Measurements from ENCODE around the gene EFCAB8.

Gene EFCAB8

GRCh38 chr20:32906871-32907495 lies 48.3 kb downstream of the EFCAB8 start:
- H3K4me3 ChIP-seq (IDR thresholded peaks at IDR 0.05; ENCODE audit: insufficient read depth, low read depth, low read length) = no peak overlapping the region
- H3K9ac ChIP-seq = no peak overlapping the region
- no peaks in the 10 kb centered on the region for H3K4me1 ChIP-seq (ENCODE audit: low read depth, poor library complexity, severe bottlenecking)
- TF ChIP-seq, protein P1, sequence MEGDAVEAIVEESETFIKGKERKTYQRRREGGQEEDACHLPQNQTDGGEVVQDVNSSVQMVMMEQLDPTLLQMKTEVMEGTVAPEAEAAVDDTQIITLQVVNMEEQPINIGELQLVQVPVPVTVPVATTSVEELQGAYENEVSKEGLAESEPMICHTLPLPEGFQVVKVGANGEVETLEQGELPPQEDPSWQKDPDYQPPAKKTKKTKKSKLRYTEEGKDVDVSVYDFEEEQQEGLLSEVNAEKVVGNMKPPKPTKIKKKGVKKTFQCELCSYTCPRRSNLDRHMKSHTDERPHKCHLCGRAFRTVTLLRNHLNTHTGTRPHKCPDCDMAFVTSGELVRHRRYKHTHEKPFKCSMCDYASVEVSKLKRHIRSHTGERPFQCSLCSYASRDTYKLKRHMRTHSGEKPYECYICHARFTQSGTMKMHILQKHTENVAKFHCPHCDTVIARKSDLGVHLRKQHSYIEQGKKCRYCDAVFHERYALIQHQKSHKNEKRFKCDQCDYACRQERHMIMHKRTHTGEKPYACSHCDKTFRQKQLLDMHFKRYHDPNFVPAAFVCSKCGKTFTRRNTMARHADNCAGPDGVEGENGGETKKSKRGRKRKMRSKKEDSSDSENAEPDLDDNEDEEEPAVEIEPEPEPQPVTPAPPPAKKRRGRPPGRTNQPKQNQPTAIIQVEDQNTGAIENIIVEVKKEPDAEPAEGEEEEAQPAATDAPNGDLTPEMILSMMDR (conservative IDR thresholded peaks at IDR 0.05; ENCODE audit: low read depth, low read length) = no peak
- no peak overlapping the region for H3K27ac ChIP-seq
- H3K4me2 ChIP-seq = no peak overlapping the region
- H2AFZ ChIP-seq (ENCODE audit: low read depth) = no peak overlapping the region
- H3K27me3 ChIP-seq (ENCODE audit: insufficient read depth, low read depth) = no peaks in the 10 kb centered on the region
- no peaks in the 10 kb centered on the region for H4K20me1 ChIP-seq (ENCODE audit: insufficient read depth)
- no peaks in the 10 kb centered on the region for H3K36me3 ChIP-seq (ENCODE audit: insufficient read depth)
- no peaks in the 10 kb centered on the region for H3K79me2 ChIP-seq (ENCODE audit: insufficient read depth, low read depth)

DNA sequence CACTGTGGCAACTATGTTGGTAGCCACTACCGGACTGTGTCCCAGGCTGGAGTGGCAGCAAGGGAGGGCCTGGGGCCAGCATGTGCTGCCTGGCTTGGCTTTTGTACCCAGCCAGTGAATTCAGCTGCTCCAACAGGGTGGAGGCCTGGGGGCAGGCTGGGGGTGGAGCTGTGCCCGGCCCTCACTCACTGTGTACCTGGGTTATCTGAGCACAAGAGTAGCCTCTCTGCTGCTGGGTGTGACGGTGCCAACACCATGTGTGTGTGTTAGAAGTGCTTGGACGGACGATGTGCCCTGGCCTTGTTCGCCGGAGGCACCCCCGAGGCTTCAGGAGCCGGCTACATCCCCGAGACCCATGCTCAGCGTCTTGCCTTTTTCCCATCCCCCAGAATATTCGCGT lies 49.2 kb downstream of the EFCAB8 start:
- H3K27me3 ChIP-seq (ENCODE audit: insufficient read depth, low read depth) = no peaks in the 10 kb centered on the region
- no peaks in the 10 kb centered on the region for H3K4me1 ChIP-seq (ENCODE audit: low read depth, poor library complexity, severe bottlenecking)
- H3K4me3 ChIP-seq (IDR thresholded peaks at IDR 0.05; ENCODE audit: insufficient read depth, low read depth, low read length) = no peak overlapping the region
- H3K79me2 ChIP-seq (ENCODE audit: insufficient read depth, low read depth) = no peaks in the 10 kb centered on the region
- no peaks in the 10 kb centered on the region for H4K20me1 ChIP-seq (ENCODE audit: insufficient read depth)
- H3K9ac ChIP-seq = no peak overlapping the region
- H2AFZ ChIP-seq (ENCODE audit: low read depth) = no peak overlapping the region
- H3K27ac ChIP-seq = no peak overlapping the region
- TF ChIP-seq, protein P1 (conservative IDR thresholded peaks at IDR 0.05; ENCODE audit: low read depth, low read length) = no peak
- no peaks in the 10 kb centered on the region for H3K36me3 ChIP-seq (ENCODE audit: insufficient read depth)
- H3K4me2 ChIP-seq = no peak overlapping the region

DNA sequence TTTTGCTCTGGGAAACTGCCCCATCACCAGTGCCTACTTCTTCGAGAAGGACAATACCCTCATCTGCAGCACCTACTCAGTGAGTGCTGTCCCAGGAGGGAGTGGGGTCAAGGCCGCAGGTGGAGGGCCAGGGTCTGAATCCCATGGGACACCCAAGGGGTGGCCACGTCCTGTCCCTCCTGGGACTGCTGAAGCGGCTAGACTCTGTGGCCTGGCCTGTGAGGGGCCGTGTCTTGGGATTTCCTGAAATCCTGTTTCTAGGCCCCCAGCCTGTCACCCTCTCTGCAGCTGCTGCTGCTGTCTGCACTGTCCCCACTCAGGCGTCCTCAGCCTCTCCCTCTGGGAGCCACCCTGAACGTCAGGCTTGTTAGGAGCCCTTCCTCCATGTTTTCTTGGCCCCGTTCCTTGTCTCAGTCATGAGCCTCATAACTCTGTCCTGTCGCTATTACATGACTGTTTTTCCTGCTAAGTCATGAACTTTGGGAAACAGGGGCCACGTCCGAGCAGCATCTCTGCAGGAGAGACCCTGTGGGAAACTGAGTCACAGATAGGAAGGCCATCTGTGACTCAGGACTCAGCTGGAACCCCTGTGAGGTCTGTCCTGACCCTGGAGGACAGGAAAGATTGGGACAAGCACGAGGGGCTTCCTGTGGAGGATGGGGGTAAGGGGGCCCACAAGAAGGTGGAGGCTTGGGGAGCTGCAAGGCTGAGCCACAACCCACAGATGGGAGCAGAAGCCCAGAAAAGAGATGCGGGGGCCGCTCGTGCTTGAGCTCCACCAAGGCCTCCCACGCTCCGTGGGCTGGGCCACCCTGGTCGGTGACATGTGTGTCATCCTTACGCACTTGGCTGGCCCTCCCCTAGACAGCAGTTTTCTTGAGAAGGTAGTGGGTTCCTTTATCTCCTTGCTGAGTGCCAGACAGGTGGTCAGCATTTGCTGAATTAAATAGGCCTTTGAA lies 49.9 kb downstream of the EFCAB8 start:
- no peak overlapping the region for H3K4me2 ChIP-seq
- no peaks in the 10 kb centered on the region for H3K79me2 ChIP-seq (ENCODE audit: insufficient read depth, low read depth)
- no peak overlapping the region for H3K4me3 ChIP-seq (IDR thresholded peaks at IDR 0.05; ENCODE audit: insufficient read depth, low read depth, low read length)
- no peaks in the 10 kb centered on the region for H4K20me1 ChIP-seq (ENCODE audit: insufficient read depth)
- H3K9ac ChIP-seq = no peak overlapping the region
- no peaks in the 10 kb centered on the region for H3K4me1 ChIP-seq (ENCODE audit: low read depth, poor library complexity, severe bottlenecking)
- H2AFZ ChIP-seq (ENCODE audit: low read depth) = no peak overlapping the region
- H3K27me3 ChIP-seq (ENCODE audit: insufficient read depth, low read depth) = no peaks in the 10 kb centered on the region
- TF ChIP-seq, protein P1 (conservative IDR thresholded peaks at IDR 0.05; ENCODE audit: low read depth, low read length) = no peak
- H3K36me3 ChIP-seq (ENCODE audit: insufficient read depth) = no peaks in the 10 kb centered on the region
- H3K27ac ChIP-seq = no peak overlapping the region

DNA sequence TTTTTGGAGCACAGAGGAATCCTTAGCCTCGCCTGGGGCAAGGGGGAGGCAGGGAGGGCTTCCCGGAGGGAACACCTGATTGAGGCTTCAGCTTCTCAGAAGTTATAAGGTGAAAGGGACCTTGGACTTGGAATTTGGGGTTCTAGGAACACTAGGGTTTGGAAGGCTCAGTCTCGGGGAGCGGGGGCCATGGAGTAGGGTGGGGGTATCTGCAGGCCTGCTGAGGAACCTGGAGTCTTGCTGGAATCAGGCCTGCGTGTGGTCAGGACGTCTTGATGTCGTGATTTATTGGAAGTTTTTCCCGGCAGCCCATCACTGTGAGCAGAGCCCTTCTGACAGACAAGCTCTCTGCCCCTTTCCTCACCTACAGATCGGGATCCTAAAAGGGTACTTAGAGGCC lies 50.7 kb downstream of the EFCAB8 start:
- H3K4me1 ChIP-seq (ENCODE audit: low read depth, poor library complexity, severe bottlenecking) = no peaks in the 10 kb centered on the region
- no peaks in the 10 kb centered on the region for H3K36me3 ChIP-seq (ENCODE audit: insufficient read depth)
- H4K20me1 ChIP-seq (ENCODE audit: insufficient read depth) = no peaks in the 10 kb centered on the region
- H3K27me3 ChIP-seq (ENCODE audit: insufficient read depth, low read depth) = no peaks in the 10 kb centered on the region
- H2AFZ ChIP-seq (ENCODE audit: low read depth) = no peak overlapping the region
- H3K9ac ChIP-seq = no peak overlapping the region
- H3K4me3 ChIP-seq (IDR thresholded peaks at IDR 0.05; ENCODE audit: insufficient read depth, low read depth, low read length) = no peak overlapping the region
- H3K4me2 ChIP-seq = no peak overlapping the region
- H3K27ac ChIP-seq = no peak overlapping the region
- TF ChIP-seq, protein P1 (conservative IDR thresholded peaks at IDR 0.05; ENCODE audit: low read depth, low read length) = no peak
- no peaks in the 10 kb centered on the region for H3K79me2 ChIP-seq (ENCODE audit: insufficient read depth, low read depth)

Measured in KMS-11 (cell line).